ENCODE measurements around the gene TCN2.
A peak's percentile ranks its signal among the peaks of the same experiment; 100 is the strongest.
"Not testable (repeated sequence)": the region's sequence is repeated elsewhere in the genome, so short reads cannot be mapped to it uniquely, and the experiment has no call there.

The TCN2 gene

GRCh38 chr22:30648825-30649224, 41.9 kb downstream of the TCN2 start:
- DNase-seq (ENCODE audit: low spot score), result no peak

GRCh38 chr22:30649430-30650007, 42.5 kb downstream of the TCN2 start:
- no peak for DNase-seq (ENCODE audit: low spot score)

- DNase-seq (ENCODE audit: low spot score), result no peak
Observed at GRCh38 chr22:30650508-30651116, 43.6 kb downstream of the TCN2 start.

GRCh38 chr22:30652852-30653251, 45.9 kb downstream of the TCN2 start:
- no peak for DNase-seq (ENCODE audit: low spot score)

- no peak for DNase-seq (ENCODE audit: low spot score)
Observed at GRCh38 chr22:30654361-30654760, 47.4 kb downstream of the TCN2 start.

- DNase-seq (ENCODE audit: low spot score), result no peak
Observed at GRCh38 chr22:30655532-30655931, 48.6 kb downstream of the TCN2 start.

GRCh38 chr22:30662040-30662439, 55.1 kb downstream of the TCN2 start:
- no peak for DNase-seq (ENCODE audit: low spot score)

GRCh38 chr22:30664798-30665197, 57.8 kb downstream of the TCN2 start:
- no peak for DNase-seq (ENCODE audit: low spot score)

- DNase-seq (ENCODE audit: low spot score), result no peak
Observed at GRCh38 chr22:30665266-30665665, 58.3 kb downstream of the TCN2 start.

GRCh38 chr22:30665786-30666185, 58.8 kb downstream of the TCN2 start:
- DNase-seq (ENCODE audit: low spot score), result no peak

GRCh38 chr22:30667107-30667493, 60.1 kb downstream of the TCN2 start:
- DNase-seq (ENCODE audit: low spot score), result no peak

GRCh38 chr22:30667494-30668385, 60.8 kb downstream of the TCN2 start, which contains the start of gene DUSP18:
Gene DUSP18, minus strand, starts transcription at chr22:30667875. Its CDS starts 3,872 bp downstream, at chr22:30664003.
- DNase-seq (ENCODE audit: low spot score), result peak; percentile 94

- peak; percentile 43 for DNase-seq (ENCODE audit: low spot score)
Observed at GRCh38 chr22:30668386-30668710, 61.4 kb downstream of the TCN2 start.

GRCh38 chr22:30671071-30671470, 64.1 kb downstream of the TCN2 start:
- no peak for DNase-seq (ENCODE audit: low spot score)

GRCh38 chr22:30673136-30673535, 66.2 kb downstream of the TCN2 start:
- no peak for DNase-seq (ENCODE audit: low spot score)

- no peak for DNase-seq (ENCODE audit: low spot score)
Observed at GRCh38 chr22:30674482-30674881, 67.5 kb downstream of the TCN2 start.

GRCh38 chr22:30675436-30675835, 68.5 kb downstream of the TCN2 start:
- no peak for DNase-seq (ENCODE audit: low spot score)

GRCh38 chr22:30676565-30676964, 69.6 kb downstream of the TCN2 start:
- not testable (repeated sequence) for DNase-seq (ENCODE audit: low spot score)

All from HuH-7.5 (cell line).